SU-DHL-6 (cell line): ENCODE measurements around the gene ATP6V1B1.

Source experiments
- CTCF ChIP-seq: fragments of 200-600 bp; sonication (generic); IDR thresholded peaks from one replicate; pipeline ENCODE4 v1.5.1; 2017; ENCODE audit warnings: antibody characterized with exemption, mild to moderate bottlenecking, low read length, moderate library complexity; ENCODE audit not compliant: insufficient read depth, poor library complexity, severe bottlenecking
- EZH2phosphoT487 ChIP-seq: fragments of 200-600 bp; sonication (generic), shearing (Covaris generic); conservative IDR thresholded peaks from 2 replicates; pipeline ENCODE4 v1.6.1; 2018; ENCODE audit warnings: mild to moderate bottlenecking, antibody characterized with exemption, low read length, moderate library complexity, mixed read lengths

GRCh38 chr2:70921031-70921430 is 14.7 kb upstream of the ATP6V1B1 start:
- TF ChIP-seq CTCF (no peak), EZH2phosphoT487 (no peak)
